ENCODE data around the gene NDUFA12.
"Not testable (repeated sequence)": the region's sequence is repeated elsewhere in the genome, so short reads cannot be mapped to it uniquely, and the experiment has no call there.

NDUFA12 gene

DNA sequence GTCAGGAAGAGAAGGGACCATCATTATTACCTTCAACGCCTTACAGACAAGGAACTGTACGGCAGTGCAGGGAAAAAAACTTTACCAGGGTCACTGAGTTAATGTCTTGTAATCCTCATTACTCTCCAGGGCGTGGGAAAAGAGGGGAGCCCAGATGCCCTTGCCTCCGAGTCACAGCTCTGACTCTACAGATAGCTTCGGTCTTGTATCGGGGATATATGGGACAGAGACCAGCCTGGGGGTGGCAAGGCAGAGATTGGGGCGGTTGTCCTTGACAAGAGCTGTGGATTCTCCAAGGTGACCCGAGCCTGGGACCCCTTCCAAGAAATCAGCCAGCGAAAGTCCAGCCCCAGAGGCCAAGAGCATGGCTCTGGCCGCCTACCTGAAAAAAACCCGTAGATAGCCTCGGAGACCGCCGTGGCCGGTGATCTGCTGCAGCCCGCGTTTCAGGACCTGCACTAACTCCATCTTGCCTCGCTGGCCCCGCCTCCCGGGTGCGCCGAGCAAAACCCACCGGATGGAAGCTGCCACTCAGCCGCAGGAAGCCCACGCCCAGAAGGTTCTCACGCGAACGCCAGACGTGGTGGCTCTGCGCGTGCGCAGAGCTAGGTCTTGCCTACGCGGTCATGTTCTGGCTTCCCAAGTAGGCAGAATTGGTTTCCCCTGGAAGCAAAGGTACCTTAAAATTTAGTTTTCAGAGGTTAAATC, at the start of gene NDUFA12:
Gene NDUFA12, minus strand, starts transcription at position 485 of the 708 bp plus-strand sequence. Its CDS starts 17 bp downstream, at position 468.
- DNase-seq (ENCODE audit: low spot score), result peak; percentile 95

DNA sequence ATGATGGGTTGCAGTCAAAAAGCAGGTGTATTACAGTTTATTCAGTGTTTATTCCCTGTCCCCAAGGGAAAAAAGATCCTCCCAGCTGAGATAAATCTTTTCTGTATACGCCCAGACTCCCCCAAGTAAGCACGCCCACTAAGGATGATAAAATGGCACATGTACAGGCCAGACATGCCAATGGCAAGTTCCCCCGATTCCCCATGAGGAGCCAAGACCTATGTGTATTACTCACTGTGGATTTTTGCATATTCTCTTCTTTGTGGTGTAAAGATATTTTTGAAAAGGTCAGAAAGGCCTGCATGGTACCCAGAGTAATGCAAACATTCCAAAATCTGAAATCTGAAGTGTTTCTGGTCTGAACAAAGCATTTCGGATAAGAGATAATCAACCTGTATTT, 47.7 kb upstream of the NDUFA12 start:
- no peak for DNase-seq (ENCODE audit: low spot score)

DNA sequence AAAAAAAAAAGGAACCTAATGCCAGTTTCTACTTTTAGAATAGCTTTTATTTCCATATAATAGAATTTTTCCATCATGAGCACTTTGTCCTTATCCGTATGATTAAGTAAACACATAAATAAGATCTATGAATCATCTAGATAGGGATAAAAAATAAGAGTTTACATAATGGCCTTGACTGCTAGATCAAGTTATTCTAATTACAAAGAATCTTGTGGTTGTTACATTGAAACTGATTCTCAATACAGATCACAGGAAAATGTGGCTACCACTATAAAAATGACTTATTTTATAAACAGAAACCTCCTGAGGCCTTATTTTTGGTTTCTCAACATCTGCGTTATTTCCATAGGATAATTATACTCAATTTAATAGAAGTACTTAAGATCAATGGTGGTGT, 34.4 kb upstream of the NDUFA12 start:
- no peak for DNase-seq (ENCODE audit: low spot score)

DNA sequence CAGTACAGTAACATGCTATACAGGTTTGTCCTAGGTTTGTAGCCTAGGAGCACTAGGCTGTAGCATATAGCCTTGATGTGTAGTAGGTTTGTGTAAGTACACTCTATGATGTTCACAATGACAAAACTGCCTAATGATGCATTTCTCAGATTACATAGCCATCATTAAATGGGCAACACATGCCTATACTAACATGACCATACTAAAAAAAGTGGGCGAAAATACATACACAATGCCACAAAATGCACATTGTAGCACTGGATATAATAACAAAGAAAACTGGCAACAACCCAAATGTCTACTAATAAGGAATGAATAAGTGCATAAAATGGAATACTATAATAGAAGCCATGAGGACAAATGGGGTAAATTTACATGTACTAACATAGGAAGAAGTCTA, 31.3 kb upstream of the NDUFA12 start:
- no peak for DNase-seq (ENCODE audit: low spot score)

DNA sequence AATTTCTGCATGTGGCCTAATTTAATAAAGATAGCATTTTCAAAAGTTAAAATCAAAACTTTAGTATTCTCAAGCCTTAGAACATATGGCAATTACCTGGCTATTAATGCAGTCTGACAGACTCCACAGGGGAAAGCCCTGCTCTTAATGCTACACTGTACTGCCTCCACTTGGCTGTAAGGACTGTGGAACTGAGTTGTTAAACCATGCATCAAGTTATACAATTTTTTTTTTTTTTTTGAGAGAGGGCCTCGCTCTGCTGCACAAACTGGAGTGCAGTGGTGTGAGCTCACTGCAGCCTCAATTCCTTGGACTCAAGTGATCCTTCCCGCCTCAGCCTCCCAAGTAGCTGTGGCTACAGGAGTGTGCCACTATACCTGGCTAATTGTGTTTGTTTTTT, 19.0 kb upstream of the NDUFA12 start:
- DNase-seq (ENCODE audit: low spot score), result no peak

DNA sequence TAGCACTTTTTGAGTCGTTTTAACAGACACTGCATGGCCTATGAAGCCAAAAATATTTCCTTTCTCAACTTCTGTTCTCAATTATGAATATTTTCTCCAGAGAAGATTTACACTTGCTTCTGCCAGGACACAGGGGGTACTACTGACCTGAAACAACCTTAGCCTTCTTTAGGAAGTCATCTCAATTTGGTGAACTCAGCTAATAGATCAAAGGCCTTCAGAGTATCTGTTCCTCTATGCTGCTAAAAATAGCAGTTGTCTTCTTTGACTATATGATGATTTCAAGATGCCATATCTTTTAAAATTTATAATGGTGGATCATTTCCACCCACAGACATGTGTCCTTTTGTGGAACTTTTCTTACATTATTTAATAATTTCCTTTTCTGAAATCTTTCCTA, 14.0 kb upstream of the NDUFA12 start:
- no peak for DNase-seq (ENCODE audit: low spot score)

DNA sequence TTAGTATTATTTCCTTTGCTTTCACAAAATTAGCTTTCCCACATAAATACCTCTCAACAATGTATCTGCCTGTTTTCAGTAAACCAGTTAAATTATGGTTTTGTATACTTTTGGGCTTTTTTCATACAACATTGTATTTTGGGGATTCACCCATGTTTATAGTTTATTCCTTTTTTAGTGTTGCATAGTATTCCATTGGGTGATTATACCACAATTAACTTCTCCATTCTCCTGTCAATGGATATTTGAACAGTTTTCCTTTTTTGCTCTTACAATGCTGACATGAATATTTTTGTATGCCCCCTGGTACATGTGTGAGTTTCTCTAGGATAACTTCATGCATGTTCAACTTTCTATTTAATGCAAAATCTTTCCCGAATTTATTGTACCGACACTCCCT, 12.6 kb upstream of the NDUFA12 start:
- no peak for DNase-seq (ENCODE audit: low spot score)

DNA sequence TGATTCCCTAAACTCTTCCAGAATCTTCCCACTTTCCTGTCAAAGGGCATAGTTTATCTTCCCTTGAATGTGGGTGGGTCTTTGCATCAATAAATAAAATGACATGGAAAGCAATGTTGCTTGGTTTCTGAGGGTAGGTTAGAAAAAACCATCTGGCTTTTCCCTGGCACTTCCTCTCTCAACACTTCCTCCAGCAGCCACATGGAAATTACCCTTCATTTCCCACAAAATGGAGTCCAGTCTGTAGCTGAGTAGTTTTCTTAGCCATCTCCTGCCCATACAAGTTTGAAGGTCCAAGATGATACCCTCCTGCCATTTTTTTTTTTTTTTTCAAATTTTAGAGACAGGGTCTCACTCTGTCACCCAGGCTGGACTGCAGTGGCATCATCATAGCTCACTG, 11.1 kb upstream of the NDUFA12 start:
- no peak for DNase-seq (ENCODE audit: low spot score)

DNA sequence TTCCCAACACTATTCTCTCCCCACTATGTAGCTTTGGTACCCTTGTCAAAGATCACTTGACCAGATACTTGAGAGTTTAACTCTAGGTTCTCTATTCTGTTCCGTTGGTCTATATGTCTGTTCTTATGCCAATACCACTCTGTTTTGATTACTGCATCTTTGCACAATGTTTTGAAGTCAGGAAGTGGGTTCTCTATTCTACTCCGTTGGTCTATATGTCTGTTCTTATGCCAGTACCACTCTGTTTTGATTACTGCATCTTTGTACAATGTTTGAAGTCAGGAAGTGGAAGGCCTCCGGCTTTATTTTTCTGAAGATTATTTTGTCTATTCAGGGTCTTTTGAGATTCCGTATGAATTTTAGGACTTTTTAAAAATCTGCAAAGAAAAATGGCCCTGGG, 2.7 kb upstream of the NDUFA12 start:
- no peak for DNase-seq (ENCODE audit: low spot score)

DNA sequence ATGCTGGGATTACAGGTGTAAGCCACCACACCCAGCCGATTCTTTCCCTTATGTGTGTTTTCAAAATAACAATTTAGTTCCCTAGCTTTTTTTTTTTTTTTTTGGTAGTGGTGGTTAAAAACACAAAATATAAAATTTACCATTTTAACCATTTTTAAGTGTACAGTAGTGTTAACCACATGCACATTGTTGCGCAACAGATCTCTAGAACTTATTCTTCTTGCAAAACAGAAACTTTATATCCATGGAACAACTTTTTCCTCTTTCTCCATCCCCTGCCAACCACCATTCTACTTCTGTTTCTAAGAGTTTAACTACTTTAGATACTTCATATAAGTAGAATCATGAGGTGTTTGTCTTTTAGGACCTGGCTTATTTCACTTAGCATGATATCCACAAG, 1.1 kb upstream of the NDUFA12 start:
- DNase-seq (ENCODE audit: low spot score), result no peak

DNA sequence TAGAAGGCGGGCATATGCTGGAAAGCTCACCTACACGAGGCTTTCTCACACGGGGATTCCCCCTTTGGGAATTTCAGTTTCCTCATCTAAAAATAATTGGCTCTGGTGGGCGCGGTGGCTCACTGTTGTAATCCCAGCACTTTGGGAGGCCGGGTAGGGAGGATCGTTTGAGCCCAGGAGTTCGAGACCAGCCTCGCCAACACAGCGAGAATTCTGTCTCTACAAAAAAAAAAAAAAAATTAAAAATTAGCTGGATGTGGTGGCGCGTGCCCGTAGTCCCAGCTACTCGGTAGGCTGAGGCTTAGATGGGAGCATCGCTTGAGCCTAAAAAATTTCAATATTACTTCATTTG, 400 bp upstream of the NDUFA12 start:
- no peak for DNase-seq (ENCODE audit: low spot score)

DNA sequence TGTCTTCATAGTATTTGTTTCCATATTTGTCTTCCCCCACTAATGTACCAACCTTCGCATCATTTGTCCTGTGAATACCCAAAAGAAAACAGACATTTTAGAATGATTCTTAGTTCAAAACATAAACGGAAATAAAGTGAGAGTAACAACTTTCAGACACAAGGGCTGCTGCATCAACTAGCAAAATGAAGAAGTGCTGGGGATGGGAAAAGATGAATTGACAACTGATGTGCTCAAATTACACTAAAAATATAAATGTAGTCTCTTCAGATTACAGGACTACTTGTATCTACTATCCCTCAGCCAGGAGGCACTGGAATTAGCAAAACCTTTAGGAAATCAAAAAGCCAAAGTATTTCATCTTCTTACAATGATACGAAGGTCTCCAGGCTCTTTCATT, 743 bp downstream of the NDUFA12 start:
- no peak for DNase-seq (ENCODE audit: low spot score)

DNA sequence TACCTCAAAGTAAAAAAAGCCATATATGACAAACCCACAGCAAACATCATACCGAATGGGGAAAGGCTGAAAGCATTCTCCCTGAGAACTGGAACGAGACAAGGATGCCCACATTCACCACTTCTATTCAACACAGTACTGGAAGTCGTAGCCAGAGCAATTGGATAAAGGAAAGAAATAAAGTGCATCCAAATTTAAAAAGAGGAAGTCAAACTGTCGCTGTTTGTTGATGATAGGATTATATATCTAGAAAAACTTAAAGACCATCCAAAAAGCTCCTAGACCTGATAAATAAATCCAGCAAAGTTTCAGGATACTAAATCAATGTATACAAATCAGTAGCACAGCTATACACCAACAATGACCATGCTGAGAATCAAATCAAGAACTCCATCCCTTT, 5.2 kb downstream of the NDUFA12 start:
- no peak for DNase-seq (ENCODE audit: low spot score)

DNA sequence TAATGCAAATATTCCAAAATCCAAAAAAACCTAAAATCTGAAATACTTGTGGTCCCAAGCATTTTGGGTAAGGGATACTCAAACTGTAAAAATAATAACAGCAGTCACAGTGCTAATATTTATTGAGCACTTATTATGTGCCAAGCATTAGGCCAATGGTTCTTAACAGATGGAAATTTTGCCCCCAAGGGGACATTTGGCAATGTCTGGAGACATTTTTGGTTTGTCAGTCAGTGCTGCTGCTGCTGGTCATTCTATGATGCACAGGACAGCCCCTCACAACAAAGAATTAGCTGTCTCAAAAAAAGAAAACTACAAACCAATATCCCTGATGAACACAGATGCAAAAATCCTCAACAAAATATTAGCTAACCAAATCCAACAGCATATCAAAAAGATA, 5.8 kb downstream of the NDUFA12 start:
- DNase-seq (ENCODE audit: low spot score), result no peak

DNA sequence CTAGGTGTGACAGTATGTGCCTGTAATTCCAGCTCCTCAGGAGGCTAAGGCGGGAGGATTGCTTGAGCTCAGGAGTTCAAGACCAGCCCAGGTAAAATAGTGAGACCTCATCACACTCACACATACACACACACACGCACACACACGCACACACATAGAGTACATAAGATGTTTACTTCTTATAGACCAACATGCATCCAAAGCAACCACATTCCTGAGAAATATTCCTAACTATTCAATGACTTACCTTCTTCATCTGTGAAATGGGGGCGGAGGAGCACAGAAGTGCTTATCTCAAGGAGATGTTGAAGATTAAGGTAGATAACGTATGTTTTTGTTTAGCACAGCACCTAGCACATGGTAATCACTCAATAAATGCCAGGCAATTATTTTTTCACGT, 6.4 kb downstream of the NDUFA12 start:
- no peak for DNase-seq (ENCODE audit: low spot score)

DNA sequence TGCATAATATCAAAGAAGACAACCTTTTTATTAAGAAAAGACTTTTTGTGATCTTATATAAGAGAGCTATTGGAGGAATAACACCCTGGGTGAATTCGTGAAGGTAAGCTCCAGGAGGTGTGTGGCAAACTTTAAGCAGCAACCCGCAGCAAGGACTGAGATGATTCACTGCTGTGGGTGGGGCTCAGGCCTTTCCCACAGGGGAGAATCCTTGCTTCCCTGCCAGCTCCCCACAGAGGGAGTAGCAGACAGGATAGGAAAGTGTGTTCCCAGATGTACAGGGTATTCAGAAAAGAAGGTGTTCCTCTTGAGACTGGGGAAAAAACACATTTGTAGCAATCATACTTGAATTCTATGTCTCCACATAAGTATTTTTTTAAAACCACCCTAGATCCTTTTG, 9.2 kb downstream of the NDUFA12 start:
- no peak for DNase-seq (ENCODE audit: low spot score)

DNA sequence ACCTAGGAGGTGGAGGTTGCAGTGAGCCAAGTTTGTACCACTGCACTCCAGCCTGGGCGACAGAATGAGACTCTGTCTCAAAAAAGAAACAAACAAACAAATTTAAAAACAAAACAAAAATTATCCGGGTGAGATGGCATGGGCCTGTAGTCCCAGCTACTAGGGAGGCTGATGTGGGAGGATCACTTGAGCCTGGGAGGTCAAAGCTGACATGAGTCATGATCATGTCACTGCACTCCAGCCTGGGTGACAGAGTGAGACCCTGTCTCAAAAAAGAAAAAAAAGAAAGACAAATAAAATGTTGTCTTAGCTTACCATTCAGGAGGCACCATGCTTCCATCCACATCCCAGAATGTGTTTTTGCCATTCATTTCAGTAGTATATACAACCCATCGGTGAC, 9.6 kb downstream of the NDUFA12 start:
- not testable (repeated sequence) for DNase-seq (ENCODE audit: low spot score)

DNA sequence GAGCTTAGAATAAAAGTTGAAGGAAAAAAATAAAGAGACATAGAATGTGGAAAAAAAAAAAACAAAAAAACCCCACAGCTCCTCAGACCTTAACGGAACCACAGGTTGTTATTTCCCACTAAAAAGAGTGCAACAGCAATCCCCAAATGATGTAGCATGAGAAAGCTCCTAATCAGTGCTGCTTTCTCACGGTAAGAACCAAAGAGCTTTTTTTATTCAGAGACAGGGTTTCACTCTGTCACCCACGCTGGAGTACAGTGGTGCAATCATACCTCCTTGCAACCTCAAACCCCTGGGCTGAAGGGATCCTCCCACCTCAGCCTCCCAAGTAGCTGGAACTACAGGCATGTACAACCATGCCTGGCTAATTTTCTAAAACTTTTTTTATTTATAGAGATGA, 13.3 kb downstream of the NDUFA12 start:
- no peak for DNase-seq (ENCODE audit: low spot score)

DNA sequence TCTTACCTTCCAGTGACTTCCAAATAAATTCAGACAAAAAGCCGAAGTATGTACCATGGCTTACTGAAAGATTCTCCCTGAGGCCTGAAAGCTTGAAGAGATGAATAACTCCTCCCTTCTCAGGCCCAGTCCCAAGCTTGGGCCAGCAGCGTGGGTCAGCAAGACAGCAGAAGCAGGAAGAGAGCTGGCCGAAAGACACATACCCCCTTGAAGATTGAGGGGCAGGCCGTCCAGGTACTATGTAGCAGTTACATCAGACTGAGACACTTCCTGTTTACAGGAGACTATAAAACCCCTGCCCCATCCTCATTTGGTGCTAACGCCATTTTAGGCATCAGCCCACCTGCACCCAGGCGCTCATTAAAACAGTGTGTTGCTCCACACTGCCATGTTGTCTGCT, 15.0 kb downstream of the NDUFA12 start:
- DNase-seq (ENCODE audit: low spot score), result no peak

DNA sequence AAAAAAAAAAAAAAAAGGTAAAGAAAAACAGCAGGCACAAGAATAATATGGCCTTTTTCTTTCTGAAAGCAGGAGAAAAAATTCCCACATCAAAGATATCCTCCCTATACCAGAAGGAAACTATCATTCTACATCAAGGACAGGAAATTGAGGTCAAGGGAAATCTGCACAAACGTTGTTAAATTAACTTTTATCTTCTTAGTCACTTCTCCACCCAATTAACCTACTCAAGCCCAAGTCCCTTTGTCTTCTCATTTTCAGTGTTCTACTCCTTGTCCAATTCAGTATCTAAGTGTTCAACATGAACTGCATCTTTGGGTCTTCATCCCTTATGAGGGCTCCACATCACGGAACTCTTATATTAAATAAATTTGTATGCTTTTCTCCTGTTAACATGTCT, 15.7 kb downstream of the NDUFA12 start:
- no peak for DNase-seq (ENCODE audit: low spot score)

DNA sequence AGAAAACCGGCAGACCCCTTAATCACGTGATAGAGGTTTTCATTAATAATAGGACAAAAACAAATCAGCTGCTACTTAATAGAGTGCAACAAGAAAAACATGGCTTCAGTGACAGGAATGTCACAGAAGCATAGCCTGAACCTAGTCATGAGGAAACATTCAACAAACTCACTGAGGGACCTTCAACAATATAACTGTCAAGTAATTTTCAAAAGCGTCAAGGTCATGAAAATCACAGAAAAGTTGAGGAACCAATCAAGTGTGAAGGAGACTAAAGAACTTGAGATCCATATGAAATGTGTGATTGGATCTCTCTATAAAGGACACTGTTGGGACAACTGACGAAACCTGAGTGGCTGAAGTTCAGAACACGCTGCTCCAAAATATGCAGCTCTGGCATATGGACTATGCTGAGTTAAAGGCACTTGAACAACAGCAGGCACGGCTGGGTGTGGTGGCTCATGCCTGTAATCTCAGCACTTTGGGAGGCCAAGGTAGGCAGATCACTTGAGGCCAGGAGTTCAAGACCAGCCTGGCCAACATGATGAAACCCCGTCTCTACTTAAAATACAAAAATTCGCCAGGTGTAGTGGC, 16.3 kb downstream of the NDUFA12 start:
- DNase-seq (ENCODE audit: low spot score), result no peak

DNA sequence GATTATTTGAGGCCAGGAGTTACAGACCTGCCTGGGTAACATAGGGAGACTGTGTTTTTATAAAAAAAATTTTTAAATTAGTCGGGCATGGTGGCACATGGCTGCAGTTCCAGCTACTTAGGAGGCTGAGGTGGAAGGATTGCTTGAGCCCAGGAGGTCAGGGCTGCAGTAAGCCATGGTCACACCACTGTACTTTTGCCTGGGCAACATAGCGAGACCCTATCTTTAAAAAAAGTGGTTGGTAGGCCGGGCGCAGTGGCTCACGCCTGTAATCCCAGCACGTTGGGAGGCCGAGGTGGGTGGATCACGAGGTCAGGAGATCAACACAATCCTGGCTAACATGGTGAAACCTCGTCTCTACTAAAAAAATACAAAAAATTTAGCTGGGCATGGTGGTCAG, 18.4 kb downstream of the NDUFA12 start:
- not testable (repeated sequence) for DNase-seq (ENCODE audit: low spot score)

DNA sequence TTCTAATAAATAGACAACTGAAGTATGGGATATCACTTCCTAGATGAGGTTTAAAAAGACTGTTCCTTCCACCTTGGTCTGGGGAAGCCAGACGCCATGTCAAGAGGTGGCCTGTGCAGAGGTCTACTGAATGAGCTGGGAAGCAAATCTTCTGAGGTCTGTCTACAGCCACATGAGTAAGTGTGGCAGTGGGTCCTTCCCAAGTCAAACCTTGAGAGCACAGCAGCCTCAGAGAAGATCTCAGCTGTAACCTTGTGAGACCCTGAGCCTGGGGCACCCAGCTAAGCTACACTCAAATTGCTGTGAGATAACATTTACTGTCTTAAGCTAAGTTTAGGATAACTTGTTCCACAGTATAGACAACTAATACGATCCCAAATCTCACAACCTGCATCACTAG, 20.2 kb downstream of the NDUFA12 start:
- DNase-seq (ENCODE audit: low spot score), result no peak

DNA sequence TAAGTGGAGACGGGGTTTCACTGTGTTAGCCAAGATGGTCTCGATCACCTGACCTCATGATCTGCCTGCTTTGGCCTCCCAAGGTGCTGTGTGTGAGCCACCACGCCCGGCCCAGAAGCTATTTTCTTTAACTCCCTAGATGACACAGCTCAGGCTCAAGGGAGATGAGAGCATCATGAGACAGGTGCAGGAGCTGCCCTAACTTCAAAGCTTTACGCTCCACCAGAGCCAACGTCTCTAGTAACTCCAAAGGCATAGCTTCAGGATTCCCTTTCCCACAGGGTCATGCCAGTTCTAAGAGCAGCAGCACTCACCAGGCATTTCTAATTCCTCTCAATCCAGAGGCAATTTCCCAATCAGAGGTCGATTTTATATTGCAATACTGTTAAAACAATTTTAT, 21.0 kb downstream of the NDUFA12 start:
- no peak for DNase-seq (ENCODE audit: low spot score)
